HG03521 (cell line): ENCODE results near the gene ATP10A.
"Not testable (repeated sequence)": the region's sequence is repeated elsewhere in the genome, so short reads cannot be mapped to it uniquely, and the experiment has no call there.

Experiments used
- ATAC-seq: cut with Tn5 transposase; IDR thresholded peaks from one replicate; pipeline ENCODE4 v1.9.1; 2021; ENCODE audit warnings: mild to moderate bottlenecking, moderate library complexity; ENCODE audit not compliant: unreplicated experiment

ATP10A gene

DNA sequence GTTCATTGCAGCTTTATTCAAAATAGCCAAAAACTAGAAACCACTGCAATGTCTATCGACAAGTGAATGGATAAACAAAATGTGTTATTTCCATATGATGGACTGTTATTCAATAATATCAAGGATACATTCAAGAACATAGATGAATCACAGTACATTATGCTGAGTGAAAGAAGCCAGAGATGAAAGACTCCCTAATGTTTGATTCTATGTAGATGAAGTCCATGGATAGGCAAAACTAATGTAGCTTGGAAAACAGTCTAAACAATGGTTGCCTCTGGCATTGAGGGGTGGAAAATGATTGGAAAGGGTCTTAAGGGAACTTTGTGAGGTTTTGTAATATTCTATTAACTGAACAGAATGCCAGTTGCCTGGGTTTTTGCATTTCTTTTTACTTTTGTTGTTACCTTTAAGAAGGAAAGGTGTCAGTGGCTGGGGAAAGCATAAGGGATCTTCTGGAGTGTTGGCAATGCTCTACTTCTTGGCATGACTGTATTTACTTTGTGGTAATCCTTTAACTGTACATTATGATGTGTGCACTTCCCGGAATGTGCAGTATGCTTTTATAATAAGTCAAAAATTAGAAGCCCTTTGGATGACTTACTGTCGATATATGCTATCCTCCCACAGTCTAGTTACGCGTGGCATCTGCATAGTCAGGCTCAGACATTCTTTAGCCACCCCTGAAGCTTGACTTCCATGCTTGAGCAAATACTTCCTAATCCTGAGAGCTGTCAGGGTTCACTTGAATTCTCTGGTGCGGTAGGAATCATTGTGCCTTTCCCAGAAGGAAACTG lies 20.5 kb upstream of the ATP10A start:
- no peak for ATAC-seq

DNA sequence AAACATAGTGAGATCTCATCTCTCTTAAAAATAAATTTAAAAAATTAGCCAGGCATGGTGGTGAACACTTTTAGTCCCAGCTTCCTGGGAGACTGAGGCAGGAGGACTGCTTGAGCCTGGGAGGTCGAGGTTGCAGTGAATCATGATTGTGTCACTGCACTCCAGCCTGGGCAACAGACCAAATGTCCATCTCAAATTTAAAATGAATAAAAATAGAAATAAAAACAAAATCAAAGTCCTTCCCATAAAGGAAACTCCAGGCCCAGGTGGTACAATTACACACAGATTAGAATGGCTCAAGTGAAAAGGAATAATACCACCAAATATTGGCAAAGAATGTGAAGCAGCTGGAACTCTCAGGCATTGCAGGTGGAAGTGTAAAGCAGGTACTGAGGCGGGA lies 19.3 kb upstream of the ATP10A start:
- no peak for ATAC-seq

DNA sequence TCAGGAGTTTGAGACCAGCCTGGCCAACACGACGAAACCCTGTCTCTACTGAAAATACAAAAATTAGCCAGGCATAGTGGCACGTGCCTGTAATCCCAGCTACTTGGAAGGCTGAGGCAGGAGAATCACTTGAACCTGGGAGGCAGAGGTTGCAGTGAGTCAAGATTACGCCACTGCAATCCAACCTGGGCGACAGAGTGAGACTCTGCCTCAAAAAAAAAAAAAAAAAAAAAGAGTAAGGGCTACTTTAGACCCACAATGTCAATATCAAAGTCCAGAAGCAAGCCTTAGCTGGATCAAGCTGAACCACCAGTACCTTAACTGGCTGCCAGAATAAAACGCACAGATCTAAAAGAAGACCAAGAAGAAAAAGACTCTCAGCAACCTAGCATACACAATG lies 17.8 kb upstream of the ATP10A start:
- ATAC-seq, result not testable (repeated sequence)

DNA sequence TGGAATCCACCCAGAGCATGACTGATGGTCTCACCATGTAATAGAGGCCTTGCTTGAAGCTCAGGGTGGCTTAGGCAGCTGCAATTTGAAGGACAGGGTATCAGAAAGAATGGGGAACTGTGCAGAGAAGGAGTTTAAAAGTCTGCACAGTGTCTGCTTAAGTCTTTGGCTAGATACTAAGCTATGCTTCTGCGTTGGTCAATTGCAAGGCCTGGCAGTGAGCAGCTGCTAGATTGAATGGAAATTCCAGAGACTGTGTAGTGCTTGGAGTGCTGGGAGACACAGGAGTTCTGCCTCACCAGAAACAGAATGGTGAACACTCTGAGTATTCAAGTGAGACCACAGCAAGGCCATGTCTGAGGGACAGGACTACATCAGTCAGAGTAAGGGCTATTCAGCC lies 17.3 kb upstream of the ATP10A start:
- ATAC-seq, result no peak

DNA sequence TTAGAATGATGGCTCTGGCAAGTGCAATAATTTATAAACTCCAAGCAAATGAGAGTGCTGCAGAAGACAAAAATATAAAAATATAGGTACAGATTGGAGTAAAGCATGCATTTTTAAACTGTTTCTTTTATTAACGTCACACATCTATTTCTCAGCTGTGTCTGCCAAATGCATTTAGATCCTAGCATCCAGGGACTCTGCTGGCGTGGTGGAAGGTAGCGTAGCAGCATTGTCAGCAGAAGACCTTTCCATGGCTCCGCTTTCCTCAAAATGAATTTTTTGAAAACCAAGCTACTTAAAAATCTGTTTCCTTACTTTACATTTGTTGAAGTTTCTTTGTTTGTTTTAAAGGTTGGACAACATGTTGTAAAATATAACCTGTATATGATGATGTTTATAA lies 16.3 kb upstream of the ATP10A start:
- ATAC-seq, result no peak

DNA sequence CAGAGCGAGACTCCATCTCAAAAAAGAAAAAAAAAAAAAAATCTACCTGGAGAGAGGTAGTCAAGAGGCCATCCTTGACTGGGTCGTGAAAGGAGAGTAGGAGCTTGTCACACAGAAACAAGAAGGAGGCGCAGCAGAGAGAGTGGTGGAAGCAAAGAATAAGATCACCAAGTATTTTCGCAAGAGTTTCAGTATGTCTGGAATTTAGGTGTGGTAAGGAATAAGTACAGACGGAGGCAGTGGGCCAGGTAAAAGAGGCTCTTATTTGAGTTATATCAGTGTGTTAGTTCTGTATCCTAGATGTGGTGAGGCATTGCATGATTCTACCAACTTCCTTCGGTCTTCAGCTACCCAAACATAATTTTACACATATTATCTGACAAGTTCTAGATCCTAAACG lies 14.6 kb upstream of the ATP10A start:
- ATAC-seq, result no peak

DNA sequence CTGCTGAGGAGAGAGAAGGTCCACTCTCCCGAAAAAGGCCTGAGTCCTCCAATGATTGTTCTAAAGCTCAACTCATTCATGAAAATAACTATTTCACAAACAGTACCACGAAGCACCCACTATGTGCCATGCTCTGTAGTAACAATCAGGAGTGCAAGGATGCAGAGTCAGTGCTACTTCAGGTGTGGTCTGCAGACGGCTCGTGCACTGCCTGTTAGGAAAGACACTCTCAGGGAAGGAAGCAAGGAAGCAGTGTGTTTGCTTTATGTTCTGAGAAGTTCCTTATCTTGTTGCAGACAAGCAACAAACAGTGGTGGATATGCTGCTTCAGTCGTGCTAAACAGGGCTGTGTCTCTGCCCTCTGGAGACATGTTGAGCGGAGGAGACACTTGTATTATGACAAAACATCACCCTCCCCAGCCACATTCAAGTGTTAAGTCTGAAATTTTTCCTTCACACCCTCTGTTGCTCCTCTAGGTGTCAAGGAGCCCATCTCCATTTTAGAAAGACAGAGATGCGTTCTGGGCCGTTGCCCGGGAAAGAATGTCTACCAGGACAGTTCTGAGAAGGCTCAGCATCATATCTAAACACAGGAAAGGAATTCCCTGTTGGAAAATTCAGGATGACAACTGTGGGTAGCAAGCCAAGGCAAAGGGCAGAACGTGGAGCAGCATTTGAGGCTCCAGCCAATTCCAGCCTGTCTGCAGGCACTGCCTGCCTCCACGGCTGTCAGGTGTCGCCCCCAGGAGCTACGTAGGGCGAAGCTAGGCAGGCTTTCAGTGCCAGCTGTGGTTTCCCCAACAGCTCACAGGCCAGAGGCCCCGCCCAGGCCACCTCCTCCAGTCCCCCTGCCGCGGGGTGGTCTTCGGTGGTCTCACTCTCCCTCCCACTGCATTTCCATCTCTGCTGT lies 13.4 kb upstream of the ATP10A start:
- ATAC-seq, result no peak

DNA sequence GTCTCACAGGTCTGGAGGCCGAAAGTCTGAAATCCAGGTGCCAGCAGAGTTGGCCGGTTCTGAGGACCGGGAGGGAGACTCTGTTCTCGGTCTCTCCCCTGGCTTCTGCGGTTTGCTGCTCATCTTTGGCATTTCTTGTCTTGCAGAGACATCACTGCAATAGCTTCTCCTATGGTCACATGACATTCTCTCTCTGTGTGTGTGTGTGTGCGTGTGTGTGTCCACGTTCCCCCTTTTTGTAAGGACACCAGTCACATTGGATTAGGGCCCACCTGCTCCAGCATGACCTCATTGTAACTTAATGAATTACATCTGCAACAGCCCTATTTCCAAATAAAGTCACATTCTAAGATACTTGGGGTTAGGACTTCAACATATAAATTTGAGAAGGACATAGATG lies 12.4 kb upstream of the ATP10A start:
- ATAC-seq, result no peak

DNA sequence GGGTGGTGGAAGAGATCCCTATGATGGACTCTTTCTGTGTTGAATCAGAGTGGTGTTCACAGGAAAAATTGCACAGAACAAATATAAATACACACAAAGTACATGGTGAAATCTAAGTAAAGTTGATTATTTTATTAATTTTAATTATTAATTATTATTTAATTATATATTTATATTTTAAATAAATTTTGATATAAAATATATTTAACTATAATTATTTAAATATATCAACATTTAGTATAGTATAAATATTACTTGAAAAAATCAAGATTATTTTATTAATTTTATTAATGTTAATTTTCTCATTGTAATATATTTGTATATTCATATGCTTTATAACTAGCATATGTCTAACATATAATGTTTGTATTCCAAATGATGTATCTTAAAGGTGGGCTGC lies 11.3 kb upstream of the ATP10A start:
- no peak for ATAC-seq

DNA sequence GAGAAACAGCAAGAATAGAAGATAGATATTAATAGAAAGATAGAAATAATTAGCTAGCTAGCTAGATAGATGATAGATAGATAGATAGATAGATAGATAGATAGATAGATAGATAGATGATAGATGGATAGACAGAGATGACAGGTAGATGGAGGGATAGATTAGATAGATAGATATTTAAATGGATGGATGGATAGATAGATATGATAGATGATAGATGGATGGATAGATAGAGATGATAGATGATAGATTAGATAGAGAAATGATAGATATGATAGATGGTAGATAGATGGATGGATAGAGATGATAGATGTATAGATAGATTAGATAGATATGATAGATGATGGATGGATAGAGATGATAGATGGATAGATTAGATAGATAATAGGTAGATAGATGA lies 8.3 kb upstream of the ATP10A start:
- ATAC-seq, result no peak

DNA sequence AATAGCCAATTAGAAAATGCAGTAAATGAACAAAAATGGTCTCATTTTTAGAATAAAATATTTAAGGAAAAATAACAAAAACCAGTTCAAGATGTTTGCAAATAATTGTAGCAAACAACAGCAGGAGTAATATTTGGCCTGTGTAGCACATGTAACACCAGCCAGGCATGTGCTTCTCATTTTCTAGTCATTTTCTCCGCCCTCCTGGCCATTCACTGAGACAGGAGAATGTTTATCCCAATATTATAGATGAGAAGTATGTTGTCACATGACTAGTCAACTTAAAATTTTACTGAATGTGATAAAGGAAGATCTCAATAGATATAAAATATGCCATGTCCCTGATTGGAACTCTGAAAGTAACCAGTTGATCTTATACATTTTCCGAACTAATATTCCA lies 7.8 kb upstream of the ATP10A start:
- ATAC-seq, result no peak

DNA sequence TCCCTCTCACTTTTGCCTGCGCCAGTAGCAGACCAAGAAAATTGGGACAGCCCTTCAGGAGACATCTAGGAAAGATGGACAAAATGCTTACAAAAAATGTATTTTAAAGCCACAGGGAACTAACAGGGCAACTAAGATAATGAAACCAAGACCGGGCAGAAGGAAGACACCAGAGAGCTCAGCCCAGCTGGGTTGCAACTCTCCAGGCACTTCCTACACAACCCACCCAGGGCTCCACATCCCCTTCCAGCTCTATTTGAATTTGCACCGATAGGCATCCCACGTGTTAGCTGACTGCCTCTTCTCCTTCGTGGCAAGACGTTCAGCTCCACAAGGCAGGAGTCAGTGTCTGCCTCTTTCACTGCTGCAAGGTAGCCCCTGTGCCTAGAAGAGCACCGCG lies 6.6 kb upstream of the ATP10A start:
- no peak for ATAC-seq

DNA sequence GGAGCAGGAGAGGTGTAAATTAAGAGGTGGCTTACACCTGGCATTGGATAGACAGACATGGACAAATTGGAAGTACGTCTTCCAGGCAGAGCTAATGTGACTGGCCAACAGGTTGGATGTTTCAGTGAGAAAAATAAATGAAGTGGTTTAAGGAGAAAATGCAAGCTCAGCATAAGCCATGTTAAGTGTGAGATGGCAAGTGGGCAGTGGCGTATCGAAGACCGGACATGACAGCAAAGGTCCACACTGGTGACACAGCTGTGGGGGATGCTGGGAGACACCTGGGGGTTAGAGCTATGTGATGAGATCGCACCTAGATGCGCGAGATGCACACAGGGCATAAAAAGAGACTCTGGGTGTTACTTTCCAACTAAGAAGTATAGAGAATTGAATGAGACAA lies 3.7 kb upstream of the ATP10A start:
- no peak for ATAC-seq

DNA sequence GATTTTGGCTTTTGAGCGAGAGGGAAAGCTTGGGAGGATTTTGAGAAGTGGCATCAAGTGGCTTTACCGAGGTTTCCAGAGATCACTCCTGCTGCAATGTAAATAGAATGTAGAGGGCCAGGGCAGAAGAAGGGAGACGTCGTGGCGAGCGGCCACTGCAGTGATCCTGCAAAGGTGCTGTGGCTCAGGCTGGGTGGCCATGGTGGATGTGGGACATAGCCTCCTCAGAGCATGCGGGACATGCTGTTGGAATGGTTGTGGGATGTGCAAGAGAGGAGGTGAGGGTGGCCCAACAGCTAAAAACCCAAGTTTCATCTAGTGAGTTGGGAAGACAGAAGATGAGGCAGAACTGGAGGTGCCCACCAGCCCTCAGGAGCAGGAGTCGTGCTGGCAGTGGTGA lies 3.1 kb upstream of the ATP10A start:
- no peak for ATAC-seq

DNA sequence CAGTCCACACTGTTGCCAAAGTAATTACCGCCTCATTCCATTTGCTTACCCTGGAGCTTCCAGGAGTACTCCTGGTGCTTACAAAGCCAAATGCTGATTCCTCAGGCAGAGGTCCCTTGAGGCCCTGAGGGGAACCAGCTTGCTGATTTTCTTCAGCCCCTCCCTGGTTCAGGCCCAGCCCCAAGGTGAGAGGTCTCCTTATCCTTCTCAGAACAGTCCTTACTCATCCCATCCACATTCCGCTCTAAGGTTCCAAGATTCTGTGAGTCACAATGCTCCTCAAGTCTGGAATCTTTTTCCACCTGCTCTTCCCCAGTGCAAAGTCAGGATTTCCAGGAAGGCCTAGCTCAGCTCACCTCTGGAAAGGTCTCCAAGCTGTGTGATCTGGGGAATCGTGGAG lies 1.8 kb upstream of the ATP10A start:
- ATAC-seq, result no peak

DNA sequence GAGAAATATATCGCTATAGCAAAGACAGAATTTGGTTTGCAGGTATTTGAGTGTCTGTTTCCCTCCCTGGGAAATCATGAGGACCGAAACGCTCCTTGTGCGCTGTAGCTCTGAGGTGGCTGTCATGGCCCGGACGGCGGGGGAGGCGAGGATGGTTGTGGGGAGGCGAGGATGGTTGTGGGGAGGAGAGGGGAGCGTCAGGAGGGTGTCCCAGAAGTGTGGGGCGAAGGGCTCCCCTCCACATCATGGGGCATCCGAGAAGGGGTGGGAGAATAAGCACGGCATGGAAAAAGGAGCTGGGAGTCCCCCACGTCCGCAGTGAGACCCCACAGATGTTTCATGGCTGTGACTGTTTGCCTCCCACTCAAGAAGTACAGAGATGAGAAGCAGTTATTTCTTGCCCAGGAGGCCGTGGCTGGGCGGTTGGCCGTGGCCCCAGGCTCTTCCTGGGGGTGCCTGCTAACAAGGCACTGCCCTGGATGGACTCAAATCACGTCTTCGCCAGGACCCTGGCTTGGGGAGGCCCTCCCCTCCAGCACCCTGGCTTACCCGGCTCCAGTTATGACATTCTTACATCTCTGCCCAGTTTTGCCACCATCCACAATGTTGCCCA lies 947 bp upstream of the ATP10A start:
- ATAC-seq, result no peak

DNA sequence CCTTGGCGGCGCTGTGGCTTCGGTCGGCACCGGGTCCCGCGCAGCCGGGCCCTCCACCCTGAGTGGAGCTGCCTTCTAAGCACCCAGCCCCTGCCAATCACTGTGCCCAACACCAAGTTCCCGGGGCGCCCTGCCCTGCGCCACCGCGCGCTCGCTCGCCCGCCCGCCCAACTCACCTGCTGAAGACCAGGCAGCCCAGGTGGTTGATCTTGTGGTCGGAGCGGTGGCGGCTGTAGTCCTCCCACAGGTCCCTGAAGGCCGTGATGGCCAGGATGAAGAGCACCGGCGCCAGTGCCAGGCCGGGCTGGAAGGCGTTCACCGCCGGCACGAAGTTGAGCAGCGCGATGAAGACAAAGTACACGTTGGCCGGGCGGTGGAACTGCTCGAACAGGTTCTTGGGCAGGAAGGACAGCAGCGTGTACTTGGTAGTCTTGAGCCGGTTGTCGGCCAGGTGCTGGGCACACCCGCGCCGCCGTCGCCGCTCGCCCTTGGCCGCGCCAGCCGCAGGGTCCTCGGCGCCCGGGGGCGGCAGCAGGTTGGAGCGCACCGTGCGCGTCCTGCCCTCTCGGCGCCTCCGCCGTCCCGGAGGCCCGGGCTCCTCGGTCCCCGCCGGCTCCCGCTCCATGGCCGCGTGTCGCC lies 536 bp downstream of the ATP10A start:
- ATAC-seq, result no peak

DNA sequence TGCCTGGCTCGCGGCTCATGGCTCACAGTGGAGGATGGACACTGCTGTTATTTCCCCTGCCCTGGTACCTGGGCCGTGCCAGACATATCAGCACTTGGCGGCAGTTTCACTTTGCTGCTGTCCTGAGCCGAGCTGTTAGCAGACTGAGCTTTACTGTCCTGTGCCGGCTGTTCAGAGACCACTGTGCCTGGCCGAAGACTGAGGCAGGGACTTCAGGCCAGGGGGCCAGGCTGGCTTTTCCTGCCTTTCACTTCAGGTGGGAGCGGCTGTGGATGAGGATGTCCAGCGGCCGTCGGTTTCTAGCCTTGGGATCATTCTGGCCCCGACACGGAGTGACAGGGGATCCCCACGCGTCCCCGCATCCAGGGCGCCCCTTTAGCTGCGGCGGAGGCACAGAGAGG lies 1.1 kb downstream of the ATP10A start:
- no peak for ATAC-seq

DNA sequence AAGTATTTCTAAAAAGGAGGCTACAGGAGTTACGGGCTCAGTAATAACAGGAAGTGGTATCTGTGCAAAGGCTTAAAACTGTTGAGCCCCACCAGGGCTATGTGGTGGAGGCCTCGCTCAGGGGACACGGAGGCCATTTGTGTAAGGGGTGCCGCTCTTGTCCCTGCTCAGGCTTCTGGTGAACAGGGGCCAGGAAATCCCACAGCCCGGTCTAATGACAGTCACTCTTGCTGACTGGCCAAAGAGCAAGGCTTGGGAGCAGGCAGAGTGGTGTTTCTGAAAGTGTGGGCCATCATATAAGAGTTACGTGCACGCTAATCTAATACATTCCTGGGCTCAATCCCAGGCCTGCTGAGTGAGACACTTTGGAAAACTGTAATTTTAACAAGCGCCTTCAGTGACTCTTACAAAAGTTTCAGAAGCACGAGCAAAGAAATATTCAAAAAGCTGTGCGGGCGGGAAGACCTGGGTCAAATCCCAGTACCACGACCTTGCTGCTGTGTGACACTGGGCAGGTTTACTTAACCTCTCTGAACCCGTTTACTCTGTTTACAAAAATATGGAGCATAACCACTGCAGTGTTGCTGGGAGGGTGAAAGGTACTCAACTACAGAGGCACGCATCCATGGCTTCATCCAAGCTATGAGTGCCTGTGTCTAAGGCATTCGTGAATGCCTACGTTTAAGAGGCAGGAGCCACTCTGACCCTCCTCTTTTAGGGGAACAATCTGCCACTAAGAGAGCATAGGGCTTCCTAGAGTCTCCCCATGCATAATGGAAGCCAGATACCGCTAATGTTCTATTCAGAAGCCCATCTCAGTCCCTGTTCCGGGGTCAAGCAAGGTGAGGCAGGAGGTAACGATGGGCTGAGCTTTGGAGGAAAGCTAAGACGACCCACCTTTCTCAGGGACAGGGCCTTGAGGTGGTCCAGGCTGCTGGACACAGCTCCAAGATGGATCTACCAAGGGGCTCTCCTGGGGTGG lies 2.0 kb downstream of the ATP10A start:
- no peak for ATAC-seq
